AG04450 (cell line): Measurements from ENCODE around the gene PCSK9. TPM values are rescaled to one million over a fixed set of nuclear protein-coding genes. Genes with fewer than 3 reads are reported as not detected.
A peak's percentile ranks its signal among the peaks of the same experiment; 100 is the strongest.

Experiments used
- CTCF ChIA-PET: fragments of 300-600, 350-600 bp; formaldehyde crosslinking; extraction: SDS; loops from one replicate; lab custom pipeline; 2022; ENCODE audit warnings: antibody characterized with exemption, inconsistent platforms; lab: Charles Lee
- POLR2A ChIA-PET: fragments of 350-600 bp; formaldehyde crosslinking; extraction: SDS; loops from one replicate; lab custom pipeline; 2021; ENCODE audit warnings: antibody characterized with exemption, inconsistent platforms; lab: Yijun Ruan, JAX
- DNase-seq: peaks from one replicate; pipeline ENCODE4 v3.0.0-alpha.2; 2011; ENCODE audit warnings: low read depth, low spot score
- H3K27ac ChIP-seq: one replicate; pipeline ENCODE4 v1.5.1; 2012; ENCODE audit warnings: low read depth, low read length, control low read depth
- H3K27me3 ChIP-seq: one replicate; pipeline ENCODE4 v1.6.0; 2012; ENCODE audit warnings: low read length; ENCODE audit not compliant: control insufficient read depth, insufficient read depth
- H3K4me3 ChIP-seq: 2 replicates; pipeline ENCODE4 v1.5.1; 2011; ENCODE audit warnings: mild to moderate bottlenecking, low read depth, low read length, control low read depth
- H3K9me3 ChIP-seq: 2 replicates; pipeline ENCODE4 v1.5.1; 2012; ENCODE audit warnings: low read length; ENCODE audit not compliant: control insufficient read depth, insufficient read depth
- polyA plus RNA-seq: library from polyadenylated mRNA; depleted of rRNA; stranded (reverse); fragments of >200 nt; gene quantifications from 2 replicates; pipeline ENCODE4 v1.2.3, GENCODE V29; 2011
- TF ChIP-seq, protein P1 (sequence below): IDR thresholded peaks from 2 replicates; pipeline ENCODE4 v1.5.1; 2011; ENCODE audit warnings: low read depth, low read length, control low read depth, inconsistent platforms

The PCSK9 gene
- polyA plus RNA-seq, 1 experiment = 0.06 TPM

DNA sequence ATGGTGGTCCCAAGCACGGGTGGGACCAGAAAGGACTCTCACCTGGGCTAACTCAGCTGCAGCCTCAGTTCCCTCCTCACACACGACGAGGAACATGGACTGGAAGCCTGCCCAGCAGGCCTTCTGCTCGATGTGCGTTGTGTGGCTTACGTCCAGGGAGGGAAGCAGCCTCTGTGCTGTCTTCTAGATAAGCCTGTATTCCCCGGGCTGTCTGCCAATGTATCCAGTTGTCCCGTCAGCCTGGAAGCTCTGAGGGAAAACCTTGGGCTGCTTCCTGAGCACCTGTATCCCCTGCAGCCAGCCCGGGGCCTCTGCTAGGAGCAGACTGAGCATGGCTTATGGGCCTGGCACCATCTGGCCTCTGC is 10.5 kb downstream of the PCSK9 start:
- DNase-seq = no peak
- Histone ChIP-seq H3K27ac (peak overlapping the region; percentile 11), H3K4me3 (no peak overlapping the region), H3K27me3 (peaks cover 16% of the 10 kb centered on the region), H3K9me3 (no peaks in the 10 kb centered on the region)
- ChIA-PET POLR2A (no interaction called here), CTCF (interaction anchor here (0.5 kb wide), 1 partner anchor 20 kb away, joined by 3 read pairs; no protein-coding TSS in a partner anchor)
- TF ChIP-seq, protein P1, sequence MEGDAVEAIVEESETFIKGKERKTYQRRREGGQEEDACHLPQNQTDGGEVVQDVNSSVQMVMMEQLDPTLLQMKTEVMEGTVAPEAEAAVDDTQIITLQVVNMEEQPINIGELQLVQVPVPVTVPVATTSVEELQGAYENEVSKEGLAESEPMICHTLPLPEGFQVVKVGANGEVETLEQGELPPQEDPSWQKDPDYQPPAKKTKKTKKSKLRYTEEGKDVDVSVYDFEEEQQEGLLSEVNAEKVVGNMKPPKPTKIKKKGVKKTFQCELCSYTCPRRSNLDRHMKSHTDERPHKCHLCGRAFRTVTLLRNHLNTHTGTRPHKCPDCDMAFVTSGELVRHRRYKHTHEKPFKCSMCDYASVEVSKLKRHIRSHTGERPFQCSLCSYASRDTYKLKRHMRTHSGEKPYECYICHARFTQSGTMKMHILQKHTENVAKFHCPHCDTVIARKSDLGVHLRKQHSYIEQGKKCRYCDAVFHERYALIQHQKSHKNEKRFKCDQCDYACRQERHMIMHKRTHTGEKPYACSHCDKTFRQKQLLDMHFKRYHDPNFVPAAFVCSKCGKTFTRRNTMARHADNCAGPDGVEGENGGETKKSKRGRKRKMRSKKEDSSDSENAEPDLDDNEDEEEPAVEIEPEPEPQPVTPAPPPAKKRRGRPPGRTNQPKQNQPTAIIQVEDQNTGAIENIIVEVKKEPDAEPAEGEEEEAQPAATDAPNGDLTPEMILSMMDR = no peak

DNA sequence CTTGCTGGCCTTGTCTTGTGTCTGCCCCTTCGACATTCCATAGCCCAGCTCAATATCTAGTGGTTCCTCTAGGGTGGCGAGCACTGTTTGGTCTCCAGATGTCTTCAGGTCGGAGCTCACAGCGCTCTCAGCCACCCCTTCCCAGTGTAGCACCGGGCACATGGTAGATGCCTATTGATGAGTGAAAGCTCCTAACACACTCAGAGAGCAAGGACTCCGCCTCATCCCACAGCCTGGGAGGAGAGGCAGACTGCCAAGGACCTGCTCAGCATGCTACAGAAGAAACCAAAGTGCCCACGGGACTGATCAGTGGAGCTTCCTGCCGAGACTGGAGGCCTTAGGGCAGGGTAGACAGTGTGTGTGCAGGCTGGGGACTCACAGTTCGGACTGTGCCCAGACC is 10.9 kb downstream of the PCSK9 start:
- Histone ChIP-seq H3K4me3 (no peak overlapping the region), H3K27ac (no peak overlapping the region), H3K9me3 (no peaks in the 10 kb centered on the region), H3K27me3 (peaks cover 15% of the 10 kb centered on the region)
- TF ChIP-seq, protein P1 = no peak
- ChIA-PET POLR2A (no interaction called here), CTCF (interaction anchor here (0.5 kb wide), 1 partner anchor 19 kb away, joined by 3 read pairs; no protein-coding TSS in a partner anchor)
- no peak for DNase-seq

DNA sequence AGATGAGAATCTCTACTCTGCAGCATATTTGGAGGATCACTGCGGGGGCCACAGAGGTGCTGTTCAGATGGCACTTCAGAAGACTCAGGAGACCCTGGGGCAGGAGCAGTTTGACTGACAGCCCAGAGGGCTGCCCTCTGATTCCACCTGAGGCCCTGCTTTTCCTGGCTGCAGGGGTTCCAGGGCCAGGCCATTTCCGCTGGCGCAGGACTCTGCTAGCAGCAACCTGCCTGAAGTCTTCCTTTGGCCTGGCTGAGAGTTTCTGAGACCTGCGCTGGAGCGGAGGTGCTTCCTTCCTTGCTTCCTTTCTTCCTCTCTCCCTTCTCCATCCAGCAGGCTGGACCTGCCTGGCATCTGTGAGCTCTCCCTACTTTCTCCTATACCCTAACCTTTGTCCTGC is 11.8 kb downstream of the PCSK9 start:
- no peak overlapping the region for H3K4me3 ChIP-seq
- H3K27ac ChIP-seq = no peak overlapping the region
- no peaks in the 10 kb centered on the region for H3K9me3 ChIP-seq
- ChIA-PET CTCF (no interaction called here), POLR2A (no interaction called here)
- DNase-seq = no peak
- H3K27me3 ChIP-seq = peaks cover 13% of the 10 kb centered on the region
- TF ChIP-seq, protein P1 = no peak

DNA sequence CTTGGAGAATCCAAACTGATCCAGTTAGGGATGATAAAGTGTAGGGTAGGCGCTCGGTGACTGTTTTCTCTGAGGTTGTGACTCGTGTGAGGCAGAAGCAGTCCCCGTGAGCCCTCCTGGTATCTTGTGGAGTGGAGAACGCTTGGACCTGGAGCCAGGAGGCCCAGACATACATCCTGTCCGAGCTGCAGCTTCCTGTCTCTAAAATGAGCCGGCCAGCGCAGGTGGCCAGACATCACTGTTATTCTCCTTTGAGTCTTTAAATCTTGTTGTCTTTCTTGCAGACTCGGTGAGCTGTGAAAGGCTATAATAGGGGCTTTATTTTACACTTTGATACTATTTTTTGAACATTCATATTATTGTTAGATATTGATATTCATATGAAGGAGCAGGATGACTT is 12.3 kb downstream of the PCSK9 start:
- H3K27me3 ChIP-seq = peaks cover 13% of the 10 kb centered on the region
- H3K9me3 ChIP-seq = no peaks in the 10 kb centered on the region
- no peak overlapping the region for H3K27ac ChIP-seq
- H3K4me3 ChIP-seq = no peak overlapping the region
- ChIA-PET CTCF (no interaction called here), POLR2A (no interaction called here)
- no peak for DNase-seq
- TF ChIP-seq, protein P1 = no peak

DNA sequence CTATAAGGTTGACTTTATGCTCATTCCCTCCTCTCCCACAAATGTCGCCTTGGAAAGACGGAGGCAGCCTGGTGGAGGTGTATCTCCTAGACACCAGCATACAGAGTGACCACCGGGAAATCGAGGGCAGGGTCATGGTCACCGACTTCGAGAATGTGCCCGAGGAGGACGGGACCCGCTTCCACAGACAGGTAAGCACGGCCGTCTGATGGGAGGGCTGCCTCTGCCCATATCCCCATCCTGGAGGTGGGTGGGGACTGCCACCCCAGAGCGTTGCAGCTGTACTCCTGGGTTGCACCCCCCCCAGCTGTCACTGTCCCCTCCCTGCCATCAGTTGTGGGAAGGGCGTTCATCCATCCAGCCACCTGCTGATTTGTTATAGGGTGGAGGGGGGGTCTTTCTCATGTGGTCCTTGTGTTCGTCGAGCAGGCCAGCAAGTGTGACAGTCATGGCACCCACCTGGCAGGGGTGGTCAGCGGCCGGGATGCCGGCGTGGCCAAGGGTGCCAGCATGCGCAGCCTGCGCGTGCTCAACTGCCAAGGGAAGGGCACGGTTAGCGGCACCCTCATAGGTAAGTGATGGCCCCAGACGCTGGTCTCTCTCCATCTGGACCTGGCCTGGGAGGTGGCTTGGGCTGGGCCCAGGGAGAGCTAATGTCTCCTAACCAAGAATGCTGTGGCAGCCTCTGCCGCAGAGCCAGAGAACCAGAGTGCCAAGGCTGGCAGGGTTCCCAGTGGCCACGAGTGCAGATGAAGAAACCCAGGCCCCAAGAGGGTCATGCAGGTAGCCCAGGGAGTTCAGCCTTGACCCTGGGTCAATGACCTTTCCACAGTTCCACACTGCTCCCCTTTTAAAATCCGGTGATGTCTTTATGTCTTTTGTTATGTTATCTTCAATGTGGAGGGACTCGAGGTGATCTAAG is 13.1 kb downstream of the PCSK9 start:
- TF ChIP-seq, protein P1 = no peak
- CTCF ChIA-PET = no interaction called here
- no peak overlapping the region for H3K27ac ChIP-seq
- no peak overlapping the region for H3K4me3 ChIP-seq
- peaks cover 8% of the 10 kb centered on the region for H3K27me3 ChIP-seq
- POLR2A ChIA-PET = no interaction called here
- H3K9me3 ChIP-seq = no peaks in the 10 kb centered on the region
- DNase-seq = no peak
